Measurements from ENCODE around the gene PLOD2. TPM values are rescaled to one million over a fixed set of nuclear protein-coding genes. Genes with fewer than 3 reads are reported as not detected.
A peak's percentile ranks its signal among the peaks of the same experiment; 100 is the strongest.

PLOD2 gene
- total RNA-seq, 6 experiments from 2014 or later: 181 to 358 (median 200) TPM

GRCh38 chr3:146111337-146111736 is 49.6 kb downstream of the PLOD2 start:
- Mint-ChIP-seq H3K4me3 (no peak overlapping the region), H3K36me3 (ENCODE audit: low read depth) (peaks cover 72% of the 10 kb centered on the region), H3K27me3 (ENCODE audit: insufficient read depth) (peaks cover 5% of the 10 kb centered on the region), H3K9me3 (peaks cover 29% of the 10 kb centered on the region), H3K27ac (no peak overlapping the region), H3K4me1 (ENCODE audit: low read depth) (no peaks in the 10 kb centered on the region)
- TF ChIP-seq CTCF (IDR thresholded peaks at IDR 0.05): no peak
- DNase-seq: no peak

- Mint-ChIP-seq H3K4me1 (ENCODE audit: low read depth) (no peaks in the 10 kb centered on the region), H3K36me3 (ENCODE audit: low read depth) (peaks cover 64% of the 10 kb centered on the region), H3K9me3 (peaks cover 17% of the 10 kb centered on the region), H3K27ac (peak overlapping the region; percentile 38; the same call in 1 of the 2 replicates), H3K27me3 (ENCODE audit: insufficient read depth) (peaks cover 2% of the 10 kb centered on the region), H3K4me3 (no peak overlapping the region)
- TF ChIP-seq CTCF (IDR thresholded peaks at IDR 0.05): no peak
- DNase-seq: no peak
These were observed 50.8 kb downstream of the PLOD2 start for GRCh38 chr3:146110161-146110560.

- H3K27me3 Mint-ChIP-seq (ENCODE audit: insufficient read depth): no peaks in the 10 kb centered on the region; the same call in 1 of the 2 replicates
- H3K27ac Mint-ChIP-seq: no peak overlapping the region
- peaks cover 1% of the 10 kb centered on the region for H3K4me1 Mint-ChIP-seq (ENCODE audit: low read depth)
- no peaks in the 10 kb centered on the region for H3K9me3 Mint-ChIP-seq
- no peak for TF ChIP-seq CTCF (IDR thresholded peaks at IDR 0.05)
- H3K4me3 Mint-ChIP-seq: no peak overlapping the region
- DNase-seq: no peak
- peaks cover 41% of the 10 kb centered on the region for H3K36me3 Mint-ChIP-seq (ENCODE audit: low read depth)
These were observed 54.0 kb downstream of the PLOD2 start for GRCh38 chr3:146106986-146107385.

DNA sequence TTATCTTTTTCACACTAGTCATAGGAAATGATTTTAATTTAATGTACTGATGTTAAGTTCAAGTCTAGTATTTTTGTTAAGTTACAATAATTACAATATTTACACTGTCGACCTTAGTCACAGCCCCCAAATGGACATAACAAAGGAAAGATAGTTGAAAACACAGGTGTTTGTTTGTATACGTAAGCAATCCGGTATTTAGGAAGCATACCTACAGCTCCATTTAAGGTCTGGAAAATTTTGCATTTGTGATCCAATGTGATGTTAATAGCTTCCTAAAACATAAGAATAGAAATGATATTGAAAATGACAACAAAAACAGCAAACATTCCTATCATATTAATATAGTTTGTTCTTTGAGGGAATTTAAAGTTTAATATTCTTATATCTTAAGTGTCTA is 56.9 kb downstream of the PLOD2 start:
- Mint-ChIP-seq H3K27me3 (ENCODE audit: insufficient read depth) (peaks cover 2% of the 10 kb centered on the region; the same call in 1 of the 2 replicates), H3K4me3 (no peak overlapping the region), H3K27ac (no peak overlapping the region), H3K4me1 (ENCODE audit: low read depth) (peaks cover 19% of the 10 kb centered on the region), H3K9me3 (no peaks in the 10 kb centered on the region), H3K36me3 (ENCODE audit: low read depth) (peaks cover 36% of the 10 kb centered on the region)
- TF ChIP-seq CTCF (IDR thresholded peaks at IDR 0.05): no peak
- no peak for DNase-seq

- Mint-ChIP-seq H3K36me3 (ENCODE audit: low read depth) (peaks cover 29% of the 10 kb centered on the region), H3K4me1 (ENCODE audit: low read depth) (peaks cover 19% of the 10 kb centered on the region), H3K27me3 (ENCODE audit: insufficient read depth) (peaks cover 2% of the 10 kb centered on the region; the same call in 1 of the 2 replicates), H3K9me3 (no peaks in the 10 kb centered on the region; the same call in 1 of the 2 replicates), H3K4me3 (no peak overlapping the region), H3K27ac (no peak overlapping the region)
- DNase-seq: no peak
- TF ChIP-seq CTCF (IDR thresholded peaks at IDR 0.05): no peak
These were observed 58.1 kb downstream of the PLOD2 start for GRCh38 chr3:146102885-146103284.

DNA sequence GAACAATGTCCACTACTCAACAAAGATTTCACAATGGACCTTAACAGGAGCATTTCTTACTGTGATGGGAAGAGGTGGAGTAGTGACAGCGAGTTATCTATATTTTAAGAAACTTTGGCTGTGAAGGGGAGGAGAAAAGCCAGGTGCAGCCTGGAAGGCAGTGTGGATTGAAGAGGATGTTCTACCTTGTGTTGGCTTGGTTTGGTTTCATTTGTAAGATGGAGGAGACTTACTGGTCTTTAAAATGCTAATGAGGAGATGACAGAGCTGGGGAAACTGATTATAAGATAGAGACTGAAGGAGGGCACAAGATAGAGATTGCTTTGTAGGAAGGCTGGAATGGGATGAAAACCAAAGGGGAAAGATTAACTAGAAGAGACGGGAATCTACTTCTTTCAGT is 59.4 kb downstream of the PLOD2 start:
- H3K4me3 Mint-ChIP-seq: no peak overlapping the region
- peaks cover 17% of the 10 kb centered on the region for H3K36me3 Mint-ChIP-seq (ENCODE audit: low read depth)
- H3K27me3 Mint-ChIP-seq (ENCODE audit: insufficient read depth): peaks cover 2% of the 10 kb centered on the region; the same call in 1 of the 2 replicates
- TF ChIP-seq CTCF (IDR thresholded peaks at IDR 0.05): no peak
- peak overlapping the region; percentile 10 for H3K27ac Mint-ChIP-seq
- no peak for DNase-seq
- H3K9me3 Mint-ChIP-seq: no peaks in the 10 kb centered on the region; the same call in 1 of the 2 replicates
- H3K4me1 Mint-ChIP-seq (ENCODE audit: low read depth): peaks cover 19% of the 10 kb centered on the region
